Smooth muscle cell of the pulmonary artery (primary cell): ENCODE results near the gene COL11A1. TPM values are rescaled to one million over a fixed set of nuclear protein-coding genes. Genes with fewer than 3 reads are reported as not detected.

Source experiments
- total RNA-seq: library from RNA; depleted of rRNA; stranded (reverse); fragments of >200 nt; gene quantifications from 2 replicates; pipeline ENCODE4 v1.2.3, GENCODE V29; 2014

The COL11A1 gene
- total RNA-seq: 1.2 and 2.5 TPM in 2 replicates

GRCh38 chr1:103108376-103109150 is at the start of gene COL11A1:
Gene COL11A1, minus strand, starts transcription at chr1:103108522. Its CDS starts 344 bp downstream, at chr1:103108178.

